Measurements from ENCODE around the gene PABPN1L.

Gene PABPN1L

DNA sequence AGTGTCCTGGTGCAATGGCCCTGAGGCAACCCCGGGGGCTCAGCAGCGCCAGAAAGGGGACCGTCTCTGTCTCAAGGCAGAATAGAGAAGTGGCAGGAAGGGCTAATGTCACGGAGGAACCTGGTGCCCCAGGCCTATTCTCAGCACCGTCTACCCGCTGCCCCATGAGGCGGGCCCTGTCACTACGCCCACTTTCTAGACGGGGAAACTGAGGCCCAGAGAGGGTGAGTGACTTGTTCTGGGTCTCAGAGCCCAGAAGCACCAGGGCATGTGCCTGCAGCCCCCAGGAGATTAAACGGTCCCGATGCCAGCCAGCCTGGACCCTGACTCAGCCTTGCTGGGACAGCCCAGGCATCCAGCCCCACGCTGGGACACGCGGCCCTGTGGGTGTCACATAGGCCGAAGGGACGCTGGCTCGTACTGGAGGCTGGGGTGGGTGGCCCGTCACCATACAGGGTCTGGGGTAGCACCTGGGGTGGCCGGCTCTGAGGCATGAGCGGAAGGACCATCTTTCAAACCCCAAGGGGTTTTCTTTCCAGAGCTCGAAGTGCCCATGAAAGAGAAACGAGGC is 40.2 kb upstream of the PABPN1L start:
- no peaks in the 10 kb centered on the region for H3K9me3 Mint-ChIP-seq
- DNase-seq (ENCODE audit: low spot score), result no peak
- H3K36me3 Mint-ChIP-seq (ENCODE audit: low read depth), result no peaks in the 10 kb centered on the region

DNA sequence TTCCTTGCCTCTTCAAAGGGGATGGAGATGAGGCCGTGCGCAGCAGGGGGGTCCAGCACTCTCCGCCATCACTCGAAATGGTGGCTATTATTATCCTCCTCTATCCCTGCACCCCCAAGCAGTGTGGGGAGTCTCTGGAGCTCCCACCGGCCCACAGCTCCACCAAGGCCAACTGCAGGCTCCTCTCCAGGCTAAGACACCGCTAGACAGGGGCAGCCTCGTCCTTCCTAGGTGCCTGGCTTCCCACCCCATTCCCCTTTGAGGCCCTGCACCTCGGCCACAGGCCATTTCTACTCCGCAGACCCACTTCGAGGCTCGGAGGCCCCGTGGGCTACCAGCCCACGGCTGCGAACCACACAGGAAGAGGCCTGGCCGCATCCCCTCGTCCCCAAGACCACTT is 39.6 kb upstream of the PABPN1L start:
- Mint-ChIP-seq H3K27ac (no peak overlapping the region), H3K4me3 (no peak overlapping the region), H3K9me3 (no peaks in the 10 kb centered on the region), H3K27me3 (ENCODE audit: low read depth) (no peaks in the 10 kb centered on the region), H3K4me1 (ENCODE audit: low read depth) (no peaks in the 10 kb centered on the region), H3K36me3 (ENCODE audit: low read depth) (no peaks in the 10 kb centered on the region)
- DNase-seq (ENCODE audit: low spot score), result no peak

More for the DNA sequence above, 40.2 kb upstream of the PABPN1L start:
- Mint-ChIP-seq H3K4me3 (no peak overlapping the region), H3K4me1 (ENCODE audit: low read depth) (no peaks in the 10 kb centered on the region), H3K27me3 (ENCODE audit: low read depth) (no peaks in the 10 kb centered on the region), H3K27ac (no peak overlapping the region)

DNA sequence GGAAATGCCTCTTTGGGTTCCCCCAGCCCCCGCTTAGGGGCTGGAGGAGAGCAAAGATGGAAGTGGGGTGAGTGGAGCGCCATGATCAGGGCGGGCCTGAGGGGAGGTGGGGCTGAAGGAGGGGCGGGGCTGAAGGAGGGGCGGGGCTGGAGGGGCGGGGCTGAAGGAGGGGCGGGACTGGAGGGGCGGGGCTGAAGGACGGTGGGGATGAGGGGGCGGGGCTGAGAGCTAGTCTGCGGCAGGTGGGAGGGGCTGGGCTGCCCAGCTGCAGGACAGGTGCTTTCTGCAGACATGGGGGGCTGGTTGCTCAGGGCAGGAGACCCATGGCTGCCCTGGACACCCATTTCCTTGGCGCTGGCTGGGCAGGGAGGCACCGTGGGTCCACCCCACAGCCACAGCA is 39.1 kb upstream of the PABPN1L start:
- H3K4me3 Mint-ChIP-seq, result no peak overlapping the region
- DNase-seq (ENCODE audit: low spot score), result no peak
- H3K27ac Mint-ChIP-seq, result no peak overlapping the region
- H3K36me3 Mint-ChIP-seq (ENCODE audit: low read depth), result no peaks in the 10 kb centered on the region
- H3K9me3 Mint-ChIP-seq, result no peaks in the 10 kb centered on the region
- no peaks in the 10 kb centered on the region for H3K4me1 Mint-ChIP-seq (ENCODE audit: low read depth)
- H3K27me3 Mint-ChIP-seq (ENCODE audit: low read depth), result no peaks in the 10 kb centered on the region

DNA sequence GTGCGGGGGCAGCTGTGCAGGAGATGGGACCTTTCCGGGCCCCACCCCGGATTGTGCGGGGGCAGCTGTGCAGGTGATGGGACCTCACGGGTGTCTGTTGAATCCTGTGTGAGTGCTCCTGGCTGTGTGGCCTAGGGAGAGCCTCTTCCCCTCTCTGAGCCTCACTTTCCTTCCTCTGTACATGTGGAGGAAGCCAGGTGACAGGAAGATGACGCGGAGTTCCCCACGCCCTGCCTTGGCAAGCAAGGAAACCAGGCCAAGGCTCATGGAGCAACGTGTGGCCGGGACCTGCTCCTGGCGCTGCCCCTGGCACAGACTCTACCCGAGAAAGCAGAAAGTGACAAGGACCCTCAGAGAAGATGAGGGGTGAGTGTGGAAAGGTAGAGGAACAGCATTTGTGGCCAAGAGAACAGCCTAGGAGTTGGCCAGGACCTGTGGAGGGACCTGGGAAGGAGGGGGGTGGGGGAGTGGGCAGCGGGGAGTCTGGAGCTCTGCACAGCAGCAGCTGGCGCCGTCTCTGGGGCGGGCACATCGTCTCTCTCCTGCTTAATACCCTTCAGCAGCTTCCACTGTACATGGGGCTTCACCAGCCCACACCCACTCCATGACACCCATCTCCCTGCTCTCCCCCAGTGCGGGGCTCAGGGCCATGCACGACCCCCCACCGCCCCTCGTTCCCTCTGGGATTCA is 38.4 kb upstream of the PABPN1L start:
- no peaks in the 10 kb centered on the region for H3K9me3 Mint-ChIP-seq
- no peaks in the 10 kb centered on the region for H3K36me3 Mint-ChIP-seq (ENCODE audit: low read depth)
- H3K27me3 Mint-ChIP-seq (ENCODE audit: low read depth), result no peaks in the 10 kb centered on the region
- DNase-seq (ENCODE audit: low spot score), result no peak
- H3K27ac Mint-ChIP-seq, result no peak overlapping the region
- H3K4me3 Mint-ChIP-seq, result no peak overlapping the region
- no peaks in the 10 kb centered on the region for H3K4me1 Mint-ChIP-seq (ENCODE audit: low read depth)

DNA sequence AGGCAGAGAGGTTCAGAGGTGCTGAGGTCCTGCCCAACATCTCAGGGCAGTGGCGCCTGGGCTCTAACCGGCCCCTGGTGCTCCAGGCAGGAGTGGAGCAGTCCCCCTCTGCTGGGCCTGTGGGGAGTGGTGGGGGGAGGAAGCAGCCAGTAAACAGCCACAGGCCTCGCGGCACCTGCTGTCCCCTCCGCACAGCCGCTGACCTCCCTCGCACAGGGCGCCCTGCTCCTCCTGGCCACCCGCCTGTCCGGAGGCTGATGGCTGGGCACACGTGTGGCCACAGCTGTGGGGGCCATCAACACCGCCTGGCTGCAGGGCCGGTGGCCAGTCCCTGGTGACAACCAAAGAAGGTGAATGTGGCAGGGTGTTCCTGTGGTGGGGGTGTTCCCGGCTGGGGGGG is 36.8 kb upstream of the PABPN1L start:
- no peak overlapping the region for H3K4me3 Mint-ChIP-seq
- no peaks in the 10 kb centered on the region for H3K4me1 Mint-ChIP-seq (ENCODE audit: low read depth)
- H3K27me3 Mint-ChIP-seq (ENCODE audit: low read depth), result no peaks in the 10 kb centered on the region
- H3K27ac Mint-ChIP-seq, result no peak overlapping the region
- no peaks in the 10 kb centered on the region for H3K36me3 Mint-ChIP-seq (ENCODE audit: low read depth)
- no peaks in the 10 kb centered on the region for H3K9me3 Mint-ChIP-seq
- DNase-seq (ENCODE audit: low spot score), result no peak

DNA sequence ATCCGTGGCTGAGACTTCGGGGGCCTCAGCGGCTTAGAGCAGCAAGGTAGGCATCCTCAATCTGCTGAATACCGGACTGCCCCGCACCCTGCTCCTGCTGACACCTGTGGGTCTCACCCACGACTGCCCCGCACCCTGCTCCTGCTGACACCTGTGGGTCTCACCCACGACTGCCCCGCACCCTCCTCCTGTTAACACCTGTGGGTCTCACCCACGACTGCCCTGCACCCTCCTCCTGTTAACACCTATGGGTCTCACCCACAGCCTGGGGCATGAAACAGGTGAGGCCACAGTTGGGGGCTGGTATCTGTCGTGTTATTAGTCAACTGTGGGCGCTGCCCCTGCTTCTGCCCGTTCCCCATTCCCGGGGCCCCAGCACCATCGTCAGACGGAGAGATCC is 36.3 kb upstream of the PABPN1L start:
- no peaks in the 10 kb centered on the region for H3K9me3 Mint-ChIP-seq
- DNase-seq (ENCODE audit: low spot score), result no peak
- H3K27ac Mint-ChIP-seq, result no peak overlapping the region
- H3K36me3 Mint-ChIP-seq (ENCODE audit: low read depth), result no peaks in the 10 kb centered on the region
- H3K4me3 Mint-ChIP-seq, result no peak overlapping the region
- no peaks in the 10 kb centered on the region for H3K4me1 Mint-ChIP-seq (ENCODE audit: low read depth)
- H3K27me3 Mint-ChIP-seq (ENCODE audit: low read depth), result no peaks in the 10 kb centered on the region

DNA sequence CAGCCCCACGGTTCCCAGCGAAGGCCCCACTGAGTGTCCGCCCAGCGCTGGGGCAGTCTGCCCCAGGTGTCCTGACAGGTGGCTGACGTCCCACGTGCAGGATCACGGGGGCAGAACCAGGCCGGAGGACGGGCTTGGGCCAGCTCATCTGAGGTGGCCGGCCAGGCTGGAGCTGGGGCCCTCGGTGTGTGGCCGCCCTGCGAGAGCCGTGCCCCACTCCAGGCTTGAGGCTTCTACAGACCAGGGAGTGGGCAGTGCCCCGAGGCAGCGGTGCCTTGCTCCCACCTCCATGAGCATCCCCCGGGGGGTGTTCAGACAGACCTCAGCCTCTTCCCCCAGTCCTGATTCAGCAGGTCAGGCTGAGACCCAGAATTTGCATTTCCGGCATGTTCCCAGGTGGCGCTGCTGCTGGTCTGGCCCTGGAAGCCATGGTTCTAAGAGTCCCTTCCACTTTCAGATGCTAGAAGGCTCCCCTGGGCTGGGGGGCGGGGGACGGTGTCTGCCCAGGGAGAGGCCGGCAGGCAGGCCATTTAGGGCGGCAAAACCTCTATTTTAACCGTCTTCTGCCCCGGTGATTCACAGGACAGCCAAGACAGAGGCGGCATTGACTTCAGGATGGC is 35.4 kb upstream of the PABPN1L start:
- H3K27me3 Mint-ChIP-seq (ENCODE audit: low read depth), result no peaks in the 10 kb centered on the region
- no peaks in the 10 kb centered on the region for H3K9me3 Mint-ChIP-seq
- no peak for DNase-seq (ENCODE audit: low spot score)
- no peaks in the 10 kb centered on the region for H3K4me1 Mint-ChIP-seq (ENCODE audit: low read depth)
- H3K4me3 Mint-ChIP-seq, result no peak overlapping the region
- H3K36me3 Mint-ChIP-seq (ENCODE audit: low read depth), result no peaks in the 10 kb centered on the region
- H3K27ac Mint-ChIP-seq, result no peak overlapping the region

DNA sequence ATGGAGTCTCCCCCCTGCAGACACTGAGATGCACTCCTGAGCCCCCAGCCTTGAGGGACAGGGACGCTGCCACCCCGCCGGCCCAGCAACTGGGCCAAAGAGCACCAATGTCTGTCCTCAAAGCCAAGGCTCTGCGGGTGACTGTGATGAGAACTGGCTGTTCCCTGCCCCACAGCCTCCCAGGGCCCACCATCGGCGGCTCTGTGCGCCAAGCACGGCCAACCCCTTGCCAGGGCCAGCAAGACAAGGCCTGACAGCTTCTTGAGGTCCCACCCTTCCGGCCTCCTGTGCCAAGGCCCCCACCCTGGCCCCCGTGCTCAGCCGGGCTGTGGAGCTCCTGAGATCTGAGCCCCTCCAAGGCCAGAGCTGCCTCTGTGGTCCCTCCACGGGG is 34.2 kb upstream of the PABPN1L start:
- Mint-ChIP-seq H3K27ac (no peak overlapping the region), H3K36me3 (ENCODE audit: low read depth) (no peaks in the 10 kb centered on the region), H3K9me3 (no peaks in the 10 kb centered on the region), H3K27me3 (ENCODE audit: low read depth) (no peaks in the 10 kb centered on the region), H3K4me1 (ENCODE audit: low read depth) (no peaks in the 10 kb centered on the region), H3K4me3 (no peak overlapping the region)
- DNase-seq (ENCODE audit: low spot score), result no peak

DNA sequence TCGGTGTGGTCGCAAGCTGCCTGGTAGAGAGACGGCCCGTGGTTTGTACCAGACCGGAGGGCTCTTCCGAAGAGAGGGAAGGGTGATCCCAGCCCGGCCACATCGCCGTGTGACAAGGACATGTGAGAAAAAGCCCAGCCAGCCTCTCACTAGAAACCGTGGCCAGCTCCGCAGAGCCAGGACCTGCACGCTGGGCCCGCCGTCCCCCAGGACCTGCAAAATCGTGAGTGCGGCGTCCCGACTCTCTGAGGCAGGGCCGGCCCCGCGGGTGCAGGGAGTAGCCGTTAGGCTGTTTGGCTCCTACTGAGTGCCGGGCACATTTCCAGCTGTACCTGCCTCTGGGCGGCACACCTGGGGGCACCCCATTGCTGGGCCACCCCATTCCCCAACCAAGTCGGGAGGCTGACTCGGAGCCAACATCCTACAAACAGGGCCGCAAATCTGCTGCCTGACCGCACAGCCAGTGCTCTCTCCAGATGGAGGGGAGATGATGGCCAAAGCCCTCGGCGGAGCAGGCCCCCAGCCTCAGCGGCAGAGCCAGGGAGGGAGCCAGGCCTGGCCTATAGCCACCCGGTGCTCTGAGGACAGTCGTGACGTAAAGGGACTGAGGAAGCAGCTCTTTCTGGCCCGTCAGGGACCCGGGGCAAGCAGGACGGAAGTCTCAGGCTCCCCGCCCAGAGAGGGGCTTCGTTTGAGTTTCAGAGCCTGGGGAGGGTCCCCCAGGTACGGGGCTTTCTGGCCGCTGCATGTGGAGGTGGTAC is 33.6 kb upstream of the PABPN1L start:
- Mint-ChIP-seq H3K4me3 (no peak overlapping the region), H3K27me3 (ENCODE audit: low read depth) (no peaks in the 10 kb centered on the region), H3K9me3 (no peaks in the 10 kb centered on the region), H3K27ac (no peak overlapping the region), H3K36me3 (ENCODE audit: low read depth) (no peaks in the 10 kb centered on the region), H3K4me1 (ENCODE audit: low read depth) (no peaks in the 10 kb centered on the region)
- DNase-seq (ENCODE audit: low spot score), result no peak

DNA sequence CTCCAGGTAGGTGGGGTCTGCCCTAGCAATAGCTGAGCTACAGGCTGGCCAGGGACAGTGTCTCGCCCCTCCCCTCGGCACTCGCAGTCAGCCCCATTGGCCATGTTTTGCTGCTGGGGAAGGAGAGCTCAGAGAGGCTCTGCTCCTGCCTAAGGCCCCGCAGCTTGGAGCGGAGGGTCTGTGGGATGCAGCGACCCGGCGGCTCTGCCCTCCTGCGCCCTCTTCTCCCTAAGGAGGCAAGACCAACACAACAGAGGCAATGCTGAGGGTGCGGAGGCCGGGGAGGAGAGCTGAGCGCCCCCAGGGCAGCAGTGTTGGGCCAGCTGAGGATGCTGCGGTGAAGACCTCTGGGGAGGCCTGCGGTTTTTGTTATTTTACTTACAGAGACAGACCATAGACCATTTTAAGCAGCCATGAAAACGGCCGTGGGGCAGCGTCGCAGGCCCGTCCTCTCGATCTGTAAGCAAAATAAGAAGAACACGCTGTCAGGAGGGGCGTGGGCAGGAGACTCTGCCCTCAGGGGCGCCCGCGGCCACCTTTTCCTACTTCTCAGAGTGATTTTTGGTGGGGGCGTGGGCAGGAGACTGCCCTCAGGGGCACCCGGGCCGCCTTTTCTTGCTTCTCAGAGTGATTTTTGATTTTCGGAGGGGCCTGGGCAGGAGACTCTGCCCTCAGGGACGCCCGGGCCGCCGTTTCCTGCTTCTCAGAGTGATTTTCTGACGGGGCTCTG is 31.4 kb upstream of the PABPN1L start:
- no peaks in the 10 kb centered on the region for H3K27me3 Mint-ChIP-seq (ENCODE audit: low read depth)
- no peaks in the 10 kb centered on the region for H3K4me1 Mint-ChIP-seq (ENCODE audit: low read depth)
- DNase-seq (ENCODE audit: low spot score), result no peak
- H3K4me3 Mint-ChIP-seq, result no peak overlapping the region
- no peak overlapping the region for H3K27ac Mint-ChIP-seq
- no peaks in the 10 kb centered on the region for H3K36me3 Mint-ChIP-seq (ENCODE audit: low read depth)
- H3K9me3 Mint-ChIP-seq, result no peaks in the 10 kb centered on the region

DNA sequence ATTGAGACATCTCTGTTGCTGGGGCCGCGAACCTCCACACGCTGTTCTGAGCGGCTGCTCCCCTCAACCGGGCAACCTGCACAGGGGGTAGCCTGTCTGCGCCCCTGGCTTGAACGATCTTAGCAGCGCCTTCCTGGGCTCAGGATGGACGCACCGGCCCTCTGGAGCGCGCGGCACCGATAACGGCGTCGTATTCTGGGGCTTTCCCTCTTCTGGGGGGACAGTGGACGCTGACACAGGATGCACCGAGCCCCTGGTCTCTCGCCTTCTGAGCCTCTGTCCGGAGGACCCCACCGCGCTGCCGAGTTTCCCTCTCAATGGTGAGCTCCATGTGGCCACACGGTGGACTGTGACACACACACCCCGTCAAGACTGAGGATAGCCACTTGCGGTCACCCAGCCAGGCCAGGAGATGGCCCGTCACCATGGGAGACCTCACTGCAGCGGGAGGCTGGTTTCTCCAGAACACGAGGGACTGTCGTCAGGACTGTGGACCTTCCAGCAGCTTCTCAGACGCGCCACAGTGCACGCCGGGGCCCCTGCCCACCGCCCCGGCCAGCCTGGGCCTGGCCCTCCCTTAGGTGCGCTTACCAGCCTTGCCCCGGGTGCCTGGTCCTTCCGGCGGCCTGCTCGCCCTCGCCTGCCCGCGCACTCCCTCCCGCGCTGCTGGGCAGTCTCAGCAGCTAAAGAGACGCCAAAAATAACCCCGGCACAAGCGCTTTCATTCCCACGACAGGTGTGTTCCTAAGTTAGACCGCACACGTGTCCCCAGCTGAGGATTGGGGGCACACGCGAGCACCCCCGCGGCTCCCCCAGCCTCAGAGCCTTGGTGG is 30.0 kb upstream of the PABPN1L start:
- Mint-ChIP-seq H3K27me3 (ENCODE audit: low read depth) (no peaks in the 10 kb centered on the region), H3K9me3 (no peaks in the 10 kb centered on the region), H3K36me3 (ENCODE audit: low read depth) (no peaks in the 10 kb centered on the region), H3K4me3 (no peak overlapping the region), H3K27ac (no peak overlapping the region), H3K4me1 (ENCODE audit: low read depth) (no peaks in the 10 kb centered on the region)
- DNase-seq (ENCODE audit: low spot score), result no peak

DNA sequence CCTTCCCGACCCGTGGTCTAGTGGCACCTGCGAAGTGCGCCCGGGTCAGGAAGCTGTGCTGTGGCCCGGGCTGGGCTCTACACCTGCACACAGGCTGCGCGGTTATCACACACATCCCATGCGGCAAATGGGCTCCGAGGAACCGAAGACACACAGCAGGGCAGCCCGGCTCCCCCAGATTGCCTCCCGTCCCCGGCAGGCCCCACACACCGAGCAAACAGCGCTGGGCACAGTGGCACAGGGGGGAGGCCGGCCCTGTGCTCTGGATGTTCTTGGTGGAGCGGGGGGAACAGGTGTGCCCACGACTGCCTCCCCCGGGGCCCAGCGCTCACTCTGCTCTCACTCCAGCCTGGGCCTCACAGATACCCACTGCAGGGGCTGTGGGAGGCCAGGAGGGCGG is 28.9 kb upstream of the PABPN1L start:
- H3K27me3 Mint-ChIP-seq (ENCODE audit: low read depth), result no peaks in the 10 kb centered on the region
- no peaks in the 10 kb centered on the region for H3K9me3 Mint-ChIP-seq
- no peak overlapping the region for H3K4me3 Mint-ChIP-seq
- H3K27ac Mint-ChIP-seq, result no peak overlapping the region
- no peaks in the 10 kb centered on the region for H3K36me3 Mint-ChIP-seq (ENCODE audit: low read depth)
- no peaks in the 10 kb centered on the region for H3K4me1 Mint-ChIP-seq (ENCODE audit: low read depth)
- DNase-seq (ENCODE audit: low spot score), result no peak

DNA sequence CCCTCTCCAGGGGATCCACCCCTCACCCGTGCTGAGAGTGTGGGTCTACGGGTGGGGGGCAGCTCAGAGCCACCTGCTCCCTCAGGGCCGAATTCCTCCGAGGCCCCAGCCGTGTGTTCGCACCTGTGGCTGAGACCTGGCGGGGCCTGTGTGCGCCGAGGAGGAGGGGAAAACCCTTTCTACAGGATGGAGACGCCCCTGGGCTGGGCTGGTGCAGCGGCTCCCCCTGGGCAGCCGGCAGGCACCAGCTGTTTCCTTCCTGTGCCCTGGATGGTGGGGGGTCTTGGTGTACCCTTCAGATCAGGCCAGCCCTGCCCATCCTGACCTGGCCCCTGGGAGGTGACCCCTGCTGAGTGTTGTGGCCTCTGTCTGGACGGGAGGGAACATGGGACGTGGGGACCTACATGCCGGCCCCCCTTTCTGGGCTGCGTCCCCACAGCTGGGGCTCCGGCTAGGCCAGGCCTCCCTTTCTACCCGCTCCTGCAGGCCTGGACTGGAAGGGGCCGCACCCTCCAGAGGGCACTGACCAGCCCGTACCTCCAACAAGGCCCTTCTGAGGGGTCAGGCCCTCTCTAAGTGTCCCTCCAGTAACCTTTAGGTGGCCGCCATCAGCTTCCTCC is 28.3 kb upstream of the PABPN1L start:
- H3K9me3 Mint-ChIP-seq, result no peaks in the 10 kb centered on the region
- no peak overlapping the region for H3K4me3 Mint-ChIP-seq
- no peaks in the 10 kb centered on the region for H3K36me3 Mint-ChIP-seq (ENCODE audit: low read depth)
- DNase-seq (ENCODE audit: low spot score), result no peak
- no peaks in the 10 kb centered on the region for H3K4me1 Mint-ChIP-seq (ENCODE audit: low read depth)
- H3K27ac Mint-ChIP-seq, result no peak overlapping the region
- no peaks in the 10 kb centered on the region for H3K27me3 Mint-ChIP-seq (ENCODE audit: low read depth)
